Right forelimb (tissue), 1 donor: Measurements from ENCODE around the gene PHF2.

Experiments
- DNase-seq: peaks from one replicate; pipeline ENCODE4 v3.0.0-alpha.2; 2018

The PHF2 gene

GRCh38 chr9:93669116-93669957, 93.0 kb downstream of the PHF2 start:
- peak; percentile 45 for DNase-seq

GRCh38 chr9:93669958-93670207, 93.5 kb downstream of the PHF2 start:
- no peak for DNase-seq

GRCh38 chr9:93670208-93671019, 94.0 kb downstream of the PHF2 start:
- peak; percentile 60 for DNase-seq

- DNase-seq, result peak; percentile 46
Observed at GRCh38 chr9:93671020-93671338, 94.6 kb downstream of the PHF2 start.

GRCh38 chr9:93672330-93673020, 96.1 kb downstream of the PHF2 start:
- peak; percentile 50 for DNase-seq

GRCh38 chr9:93673021-93673838, 96.8 kb downstream of the PHF2 start:
- peak; percentile 60 for DNase-seq

- DNase-seq, result peak; percentile 46
Observed at GRCh38 chr9:93673839-93674334, 97.5 kb downstream of the PHF2 start.

GRCh38 chr9:93674580-93675335, 98.4 kb downstream of the PHF2 start:
- peak; percentile 32 for DNase-seq

GRCh38 chr9:93675336-93676150, 99.2 kb downstream of the PHF2 start:
- DNase-seq, result peak; percentile 38

GRCh38 chr9:93676310-93677047, 100.1 kb downstream of the PHF2 start:
- DNase-seq, result no peak

GRCh38 chr9:93677048-93677571, 100.7 kb downstream of the PHF2 start:
- DNase-seq, result no peak

- DNase-seq, result no peak
Observed at GRCh38 chr9:93677641-93678136, 101.3 kb downstream of the PHF2 start.

- DNase-seq, result peak; percentile 29
Observed at GRCh38 chr9:93678199-93679019, 102.0 kb downstream of the PHF2 start.

GRCh38 chr9:93679536-93680442, 103.4 kb downstream of the PHF2 start:
- peak; percentile 33 for DNase-seq

GRCh38 chr9:93680443-93681268, 104.3 kb downstream of the PHF2 start:
- DNase-seq, result peak; percentile 34

GRCh38 chr9:93681269-93682154, 105.1 kb downstream of the PHF2 start:
- DNase-seq, result peak; percentile 34
